ENCODE data around the gene PRKCE. TPM values are rescaled to one million over a fixed set of nuclear protein-coding genes. Genes with fewer than 3 reads are reported as not detected.

Gene PRKCE
- total RNA-seq, 1 experiment from 2014 or later, result 14.0 TPM

GRCh38 chr2:46162329-46163097 is 511.0 kb downstream of the PRKCE start:
- DNase-seq (ENCODE audit: low read depth, low spot score), result no peak
- Histone ChIP-seq H3K4me3 (ENCODE audit: low read depth in 2 of 2, low read length in 2 of 2) (no peak overlapping the region), H3K4me1 (ENCODE audit: control insufficient read depth, insufficient read depth, low read length) (peaks cover 6% of the 10 kb centered on the region), H3K9me3 (ENCODE audit: control insufficient read depth, insufficient read depth, low read depth, low read length) (no peaks in the 10 kb centered on the region), H3K36me3 (ENCODE audit: control insufficient read depth, insufficient read depth, low read length) (no peaks in the 10 kb centered on the region), H3K27me3 (ENCODE audit: control insufficient read depth, insufficient read depth, low read length) (no peaks in the 10 kb centered on the region), H3K27ac (ENCODE audit: low read length) (no peak overlapping the region)
- TF ChIP-seq POLR2AphosphoS5 (IDR thresholded peaks at IDR 0.05; ENCODE audit: low read depth, low read length) (no peak), TCF7L2 (IDR thresholded peaks at IDR 0.05; ENCODE audit: low read depth, low read length) (no peak)
- in situ Hi-C loops (cut with HindIII; ENCODE audit: low pct_unique_long_range_greater_than_20kb, low sequenced_read_pairs) (no loop called here), intact Hi-C loops (cut with micrococcal nuclease; ENCODE audit: unreplicated experiment) (no loop called here)
- no peak for ATAC-seq
- BruUV-seq (replicated peaks), result no TSS peak
- ChIA-PET POLR2A (no interaction called here), CTCF (no interaction called here)

GRCh38 chr2:46163098-46163430 is 511.6 kb downstream of the PRKCE start:
- intact Hi-C loops (cut with micrococcal nuclease; ENCODE audit: unreplicated experiment) (no loop called here), in situ Hi-C loops (cut with HindIII; ENCODE audit: low pct_unique_long_range_greater_than_20kb, low sequenced_read_pairs) (no loop called here)
- no peak for DNase-seq (ENCODE audit: low read depth, low spot score)
- no peak for ATAC-seq
- ChIA-PET POLR2A (no interaction called here), CTCF (no interaction called here)
- peaks cover 6% of the 10 kb centered on the region for H3K4me1 ChIP-seq (ENCODE audit: control insufficient read depth, insufficient read depth, low read length)
- no peak overlapping the region for H3K27ac ChIP-seq (ENCODE audit: low read length)
- no peak overlapping the region for H3K4me3 ChIP-seq (ENCODE audit: low read depth in 2 of 2, low read length in 2 of 2)
- no TSS peak for BruUV-seq (replicated peaks)
- no peaks in the 10 kb centered on the region for H3K36me3 ChIP-seq (ENCODE audit: control insufficient read depth, insufficient read depth, low read length)
- TF ChIP-seq REST (IDR thresholded peaks at IDR 0.05; ENCODE audit: insufficient read depth in 1 of 2, low read depth in 2 of 2, low read length in 1 of 2), result no peak
- no peak for TF ChIP-seq POLR2AphosphoS5 (IDR thresholded peaks at IDR 0.05; ENCODE audit: low read depth, low read length)
- no peak for TF ChIP-seq SIN3A (IDR thresholded peaks at IDR 0.05; ENCODE audit: borderline replicate concordance, insufficient read depth, low read depth, low read length)
- TF ChIP-seq CTCF (IDR thresholded peaks at IDR 0.05), result no peak
- TF ChIP-seq TCF7L2 (IDR thresholded peaks at IDR 0.05; ENCODE audit: low read depth, low read length), result no peak
- no peaks in the 10 kb centered on the region for H3K27me3 ChIP-seq (ENCODE audit: control insufficient read depth, insufficient read depth, low read length)
- no peaks in the 10 kb centered on the region for H3K9me3 ChIP-seq (ENCODE audit: control insufficient read depth, insufficient read depth, low read depth, low read length)

GRCh38 chr2:46163804-46164528 is 512.5 kb downstream of the PRKCE start:
- Histone ChIP-seq H3K4me1 (ENCODE audit: control insufficient read depth, insufficient read depth, low read length) (peaks cover 6% of the 10 kb centered on the region), H3K9me3 (ENCODE audit: control insufficient read depth, insufficient read depth, low read depth, low read length) (no peaks in the 10 kb centered on the region), H3K27me3 (ENCODE audit: control insufficient read depth, insufficient read depth, low read length) (no peaks in the 10 kb centered on the region), H3K36me3 (ENCODE audit: control insufficient read depth, insufficient read depth, low read length) (no peaks in the 10 kb centered on the region), H3K27ac (ENCODE audit: low read length) (no peak overlapping the region), H3K4me3 (ENCODE audit: low read depth in 2 of 2, low read length in 2 of 2) (no peak overlapping the region)
- DNase-seq (ENCODE audit: low read depth, low spot score) (no peak), ATAC-seq (peak; percentile 81)
- intact Hi-C loops (cut with micrococcal nuclease; ENCODE audit: unreplicated experiment) (no loop called here), in situ Hi-C loops (cut with HindIII; ENCODE audit: low pct_unique_long_range_greater_than_20kb, low sequenced_read_pairs) (no loop called here)
- TF ChIP-seq SIN3A (IDR thresholded peaks at IDR 0.05; ENCODE audit: borderline replicate concordance, insufficient read depth, low read depth, low read length) (no peak), REST (IDR thresholded peaks at IDR 0.05; ENCODE audit: insufficient read depth in 1 of 2, low read depth in 2 of 2, low read length in 1 of 2) (no peak), TCF7L2 (IDR thresholded peaks at IDR 0.05; ENCODE audit: low read depth, low read length) (no peak), CTCF (IDR thresholded peaks at IDR 0.05) (no peak), POLR2AphosphoS5 (IDR thresholded peaks at IDR 0.05; ENCODE audit: low read depth, low read length) (no peak)
- POLR2A ChIA-PET, result no interaction called here
- CTCF ChIA-PET, result interaction anchor here (0.6 kb wide), 1 partner anchor 83 kb away, joined by 4 read pairs; no protein-coding TSS in a partner anchor
- BruUV-seq (replicated peaks), result no TSS peak
